HepG2 (cell line): ENCODE results near the gene LRRC25. TPM values are rescaled to one million over a fixed set of nuclear protein-coding genes. Genes with fewer than 3 reads are reported as not detected.

Source experiments
- ATAC-seq: fragments of 200-7000 bp; cut with Tn5 transposase; 3 replicates; pipeline ENCODE4 v1.9.1; 2020; ENCODE audit warnings: mild to moderate bottlenecking, moderate library complexity
- BruUV-seq: library from RNA; stranded (reverse); fragments of 400-500 nt; replicated peaks from 2 replicates; lab custom pipeline; 2021; lab: Mats Ljungman, UMichigan
- CTCF ChIA-PET: fragments of 300-600 bp; formaldehyde crosslinking; extraction: SDS; loops from one replicate; lab custom pipeline; 2021; ENCODE audit warnings: low total read pairs, inconsistent platforms, low intra/inter-chr PET ratio; lab: Yijun Ruan, JAX
- POLR2A ChIA-PET: fragments of 350-600 bp; sonication (Branson Sonifier 250); formaldehyde crosslinking; loops from one replicate; lab custom pipeline; 2020; ENCODE audit warnings: antibody characterized with exemption, inconsistent platforms; lab: Yijun Ruan, JAX
- DNase-seq: peaks from one replicate; pipeline ENCODE4 v3.0.0-alpha.2; 2015; ENCODE audit warnings: low spot score
- FAIRE-seq: peaks from 3 replicates; lab custom pipeline; 2011; peaks lifted over from hg19 to GRCh38; lab: Jason Lieb, UNC
- H2AFZ ChIP-seq: one replicate; pipeline ENCODE4 v1.6.1; 2011; ENCODE audit warnings: low read length, inconsistent platforms
- H3K27ac ChIP-seq: fragments of 300-600 bp; 3 replicates; pipeline ENCODE4 v1.8.0; 2011; ENCODE audit warnings: mixed run types, mild to moderate bottlenecking, mixed read lengths, low read length, inconsistent platforms; ENCODE audit not compliant: insufficient read depth; ENCODE audit errors: extremely low read length
- H3K27me3 ChIP-seq, 2 experiments: fragments of 200-600 bp in 1 of 2; 2 replicates in 1 of 2; 3 replicates in 1 of 2; pipeline versions ENCODE4 v1.6.0 to v1.8.0; 2011; ENCODE audit warnings: low read length in 2 of 2, mild to moderate bottlenecking in 2 of 2, moderate library complexity in 2 of 2, inconsistent platforms in 1 of 2; ENCODE audit not compliant: insufficient read depth in 2 of 2, control insufficient read depth in 1 of 2
- H3K36me3 ChIP-seq, 2 experiments: fragments of 200-600 bp in 1 of 2; replicated peaks in 1 of 2; 2 replicates in 1 of 2; 3 replicates in 1 of 2; pipeline versions ENCODE4 v1.5.1 to v1.8.0; 2011; ENCODE audit warnings: low read length in 2 of 2, inconsistent platforms in 1 of 2; ENCODE audit not compliant: insufficient read depth in 2 of 2, control insufficient read depth in 1 of 2
- H3K4me1 ChIP-seq: 2 replicates; pipeline ENCODE4 v1.5.1; 2012; ENCODE audit warnings: low read length, inconsistent platforms; ENCODE audit not compliant: insufficient read depth
- H3K4me2 ChIP-seq: 2 replicates; pipeline ENCODE4 v1.6.0; 2011; ENCODE audit warnings: low read depth, low read length, inconsistent platforms
- H3K4me3 ChIP-seq, 3 experiments: fragments of 200-600 bp in 1 of 3; sonication (generic), shearing (Covaris generic) in 1 of 3; replicated peaks in 1 of 3; 2 replicates each; pipeline ENCODE4 v1.5.1; 2011 to 2016; ENCODE audit warnings: low read length in 3 of 3, inconsistent platforms in 2 of 3, low read depth in 2 of 3, mild to moderate bottlenecking in 2 of 3, control low read depth in 1 of 3, mixed read lengths in 1 of 3; ENCODE audit not compliant: insufficient read depth in 1 of 3
- H3K79me2 ChIP-seq: one replicate; pipeline ENCODE4 v1.6.1; 2011; ENCODE audit warnings: low read length, inconsistent platforms; ENCODE audit not compliant: insufficient read depth
- H3K9ac ChIP-seq: 2 replicates; pipeline ENCODE4 v1.6.0; 2011; ENCODE audit warnings: mild to moderate bottlenecking, low read depth, low read length, inconsistent platforms; ENCODE audit not compliant: insufficient read depth
- H3K9me3 ChIP-seq: 2 replicates; pipeline ENCODE4 v1.5.1; 2012; ENCODE audit warnings: mild to moderate bottlenecking, low read length
- H4K20me1 ChIP-seq: 2 replicates; pipeline ENCODE4 v1.6.0; 2011; ENCODE audit warnings: inconsistent platforms, mild to moderate bottlenecking, low read length, moderate library complexity; ENCODE audit not compliant: insufficient read depth
- ATF1 ChIP-seq: IDR thresholded peaks from 2 replicates; pipeline ENCODE4 v1.6.1; 2016; ENCODE audit warnings: mild to moderate bottlenecking, control low read depth
- EEA1 ChIP-seq: sonication (generic); formaldehyde crosslinking; IDR thresholded peaks from 2 replicates; pipeline ENCODE4 v1.5.1; 2020; ENCODE audit warnings: mild to moderate bottlenecking, missing genetic modification reagents, borderline replicate concordance
- HHEX ChIP-seq: IDR thresholded peaks from 2 replicates; pipeline ENCODE4 v1.6.1; 2016; ENCODE audit warnings: control low read depth
- MTA1 ChIP-seq: sonication (generic); formaldehyde crosslinking; IDR thresholded peaks from 2 replicates; pipeline ENCODE4 v1.4.0; 2020; ENCODE audit warnings: missing genetic modification reagents, mild to moderate bottlenecking, borderline replicate concordance
- MTF1 ChIP-seq: sonication (generic); formaldehyde crosslinking; IDR thresholded peaks from 2 replicates; pipeline ENCODE4 v1.5.0; 2020; ENCODE audit warnings: missing genetic modification reagents
- PRPF4 ChIP-seq: fragments of 200-400 bp; formaldehyde crosslinking; IDR thresholded peaks from 2 replicates; pipeline ENCODE4 v1.6.1; 2016; ENCODE audit warnings: low read length, low read depth; ENCODE audit not compliant: poor library complexity, severe bottlenecking
- SP4 ChIP-seq: sonication (generic); formaldehyde crosslinking; IDR thresholded peaks from 2 replicates; pipeline ENCODE4 v1.8.1; 2023; ENCODE audit warnings: mild to moderate bottlenecking, missing genetic modification reagents
- ZNF598 ChIP-seq: sonication (generic); formaldehyde crosslinking; IDR thresholded peaks from 2 replicates; pipeline ENCODE4 v1.5.1; 2020; ENCODE audit warnings: mild to moderate bottlenecking, missing genetic modification reagents, borderline replicate concordance
- ZNF747 ChIP-seq: sonication (generic); formaldehyde crosslinking; IDR thresholded peaks from 2 replicates; pipeline ENCODE4 v1.8.1; 2023; ENCODE audit warnings: missing genetic modification reagents, mild to moderate bottlenecking, borderline replicate concordance
- ZNF816 ChIP-seq: sonication (generic); formaldehyde crosslinking; IDR thresholded peaks from 2 replicates; pipeline ENCODE4 v1.8.0; 2022; ENCODE audit warnings: missing genetic modification reagents, mild to moderate bottlenecking, borderline replicate concordance
- WGBS: methylation state at CpG from one replicate; pipeline ENCODE4 v1.1.6; 2017; ENCODE audit warnings: low lambda C conversion rate; 5-methylcytosine and 5-hydroxymethylcytosine counted together
- in situ Hi-C: cut with HindIII; loops from 2 replicates; pipeline ENCODE4 v1.10.0; 2017; ENCODE audit warnings: low pct_unique_long_range_greater_than_20kb; ENCODE audit not compliant: extremely low pct_ligation_motif_present
- intact Hi-C: fragments of 100-400 bp; cut with micrococcal nuclease; formaldehyde crosslinking; loops from one replicate; pipeline ENCODE4 v1.10.0; 2022; ENCODE audit not compliant: unreplicated experiment
- polyA plus RNA-seq, 8 experiments: library from polyadenylated mRNA; depleted of rRNA in 3 of 8; stranded (reverse) in 7 of 8; unstranded in 1 of 8; fragments of >200 nt; fragmentation: Illumina TruSeq in 4 of 8; extraction: Trizol in 4 of 8; gene quantifications; 2 replicates each; pipeline versions ENCODE4 v1.2.1 to v1.2.3, GENCODE V29; 2011 to 2016; ENCODE audit warnings: low read depth in 4 of 8, missing spikeins in 1 of 8, mixed read lengths in 1 of 8; ENCODE audit not compliant: insufficient read depth in 1 of 8
- total RNA-seq, 5 experiments: library from RNA; depleted of rRNA; stranded (reverse); fragments of >200 nt; fragmentation: Illumina TruSeq; extraction: Trizol; gene quantifications; 2 replicates each; pipeline ENCODE4 v1.2.3, GENCODE V29; 2016; ENCODE audit warnings: low read depth in 1 of 5
- TF ChIP-seq, protein P1 (sequence below): sonication (generic); formaldehyde crosslinking; IDR thresholded peaks from 2 replicates; pipeline ENCODE4 v1.8.1; 2022; ENCODE audit warnings: low read depth, mild to moderate bottlenecking, missing genetic modification reagents
- TF ChIP-seq, protein P2 (sequence below): sonication (generic); formaldehyde crosslinking; IDR thresholded peaks from 2 replicates; pipeline ENCODE4 v1.5.0; 2020; ENCODE audit warnings: mild to moderate bottlenecking, low read depth, missing genetic modification reagents, borderline replicate concordance
- TF ChIP-seq, protein P3 (sequence below): sonication (generic); formaldehyde crosslinking; IDR thresholded peaks from 2 replicates; pipeline ENCODE4 v1.5.0; 2020; ENCODE audit warnings: missing genetic modification reagents
- TF ChIP-seq, protein P4 (sequence below): sonication (generic); formaldehyde crosslinking; IDR thresholded peaks from 2 replicates; pipeline ENCODE4 v1.4.0; 2020; ENCODE audit warnings: mild to moderate bottlenecking, missing genetic modification reagents

Gene LRRC25
- total and polyA plus RNA-seq, 2 of the 13 experiments (the other 11 are each of a cell fraction or from before 2014, with no cell fraction given), result 0.13 to 0.53 TPM

DNA sequence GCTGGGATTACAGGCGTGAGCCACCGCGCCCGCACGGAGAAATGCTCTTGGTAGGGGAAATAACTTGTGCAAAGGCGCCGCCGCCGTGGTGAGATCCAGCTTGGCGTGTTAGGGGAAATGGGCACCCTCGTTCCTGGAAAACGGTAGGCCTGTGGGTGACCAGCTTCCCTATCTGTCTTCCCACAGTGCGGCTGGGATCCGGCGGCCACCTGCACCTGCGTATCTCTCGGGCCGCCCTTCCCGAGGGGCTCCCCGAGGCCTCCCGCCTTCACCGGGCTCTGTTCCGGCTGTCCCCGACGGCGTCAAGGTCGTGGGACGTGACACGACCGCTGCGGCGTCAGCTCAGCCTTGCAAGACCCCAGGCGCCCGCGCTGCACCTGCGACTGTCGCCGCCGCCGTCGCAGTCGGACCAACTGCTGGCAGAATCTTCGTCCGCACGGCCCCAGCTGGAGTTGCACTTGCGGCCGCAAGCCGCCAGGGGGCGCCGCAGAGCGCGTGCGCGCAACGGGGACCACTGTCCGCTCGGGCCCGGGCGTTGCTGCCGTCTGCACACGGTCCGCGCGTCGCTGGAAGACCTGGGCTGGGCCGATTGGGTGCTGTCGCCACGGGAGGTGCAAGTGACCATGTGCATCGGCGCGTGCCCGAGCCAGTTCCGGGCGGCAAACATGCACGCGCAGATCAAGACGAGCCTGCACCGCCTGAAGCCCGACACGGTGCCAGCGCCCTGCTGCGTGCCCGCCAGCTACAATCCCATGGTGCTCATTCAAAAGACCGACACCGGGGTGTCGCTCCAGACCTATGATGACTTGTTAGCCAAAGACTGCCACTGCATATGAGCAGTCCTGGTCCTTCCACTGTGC is 9.1 kb downstream of the LRRC25 start (continued):
- TF ChIP-seq, protein P1, sequence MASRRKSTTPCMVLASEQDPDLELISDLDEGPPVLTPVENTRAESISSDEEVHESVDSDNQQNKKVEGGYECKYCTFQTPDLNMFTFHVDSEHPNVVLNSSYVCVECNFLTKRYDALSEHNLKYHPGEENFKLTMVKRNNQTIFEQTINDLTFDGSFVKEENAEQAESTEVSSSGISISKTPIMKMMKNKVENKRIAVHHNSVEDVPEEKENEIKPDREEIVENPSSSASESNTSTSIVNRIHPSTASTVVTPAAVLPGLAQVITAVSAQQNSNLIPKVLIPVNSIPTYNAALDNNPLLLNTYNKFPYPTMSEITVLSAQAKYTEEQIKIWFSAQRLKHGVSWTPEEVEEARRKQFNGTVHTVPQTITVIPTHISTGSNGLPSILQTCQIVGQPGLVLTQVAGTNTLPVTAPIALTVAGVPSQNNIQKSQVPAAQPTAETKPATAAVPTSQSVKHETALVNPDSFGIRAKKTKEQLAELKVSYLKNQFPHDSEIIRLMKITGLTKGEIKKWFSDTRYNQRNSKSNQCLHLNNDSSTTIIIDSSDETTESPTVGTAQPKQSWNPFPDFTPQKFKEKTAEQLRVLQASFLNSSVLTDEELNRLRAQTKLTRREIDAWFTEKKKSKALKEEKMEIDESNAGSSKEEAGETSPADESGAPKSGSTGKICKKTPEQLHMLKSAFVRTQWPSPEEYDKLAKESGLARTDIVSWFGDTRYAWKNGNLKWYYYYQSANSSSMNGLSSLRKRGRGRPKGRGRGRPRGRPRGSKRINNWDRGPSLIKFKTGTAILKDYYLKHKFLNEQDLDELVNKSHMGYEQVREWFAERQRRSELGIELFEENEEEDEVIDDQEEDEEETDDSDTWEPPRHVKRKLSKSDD (CRISPR knock-in tag), result peak; percentile 78; the same call in 1 of the 2 replicates
- peak; percentile 64; the same call in 1 of the 2 replicates for TF ChIP-seq SP4
- peak; percentile 95 for TF ChIP-seq MTF1 (CRISPR knock-in tag)
- peak; percentile 86 for TF ChIP-seq EEA1 (CRISPR knock-in tag)
- TF ChIP-seq ZNF598, result 0 out of 2 replicates have a peak, but pooled peaks have one; percentile 38
- peak; percentile 90 for TF ChIP-seq MTA1 (CRISPR knock-in tag)

DNA sequence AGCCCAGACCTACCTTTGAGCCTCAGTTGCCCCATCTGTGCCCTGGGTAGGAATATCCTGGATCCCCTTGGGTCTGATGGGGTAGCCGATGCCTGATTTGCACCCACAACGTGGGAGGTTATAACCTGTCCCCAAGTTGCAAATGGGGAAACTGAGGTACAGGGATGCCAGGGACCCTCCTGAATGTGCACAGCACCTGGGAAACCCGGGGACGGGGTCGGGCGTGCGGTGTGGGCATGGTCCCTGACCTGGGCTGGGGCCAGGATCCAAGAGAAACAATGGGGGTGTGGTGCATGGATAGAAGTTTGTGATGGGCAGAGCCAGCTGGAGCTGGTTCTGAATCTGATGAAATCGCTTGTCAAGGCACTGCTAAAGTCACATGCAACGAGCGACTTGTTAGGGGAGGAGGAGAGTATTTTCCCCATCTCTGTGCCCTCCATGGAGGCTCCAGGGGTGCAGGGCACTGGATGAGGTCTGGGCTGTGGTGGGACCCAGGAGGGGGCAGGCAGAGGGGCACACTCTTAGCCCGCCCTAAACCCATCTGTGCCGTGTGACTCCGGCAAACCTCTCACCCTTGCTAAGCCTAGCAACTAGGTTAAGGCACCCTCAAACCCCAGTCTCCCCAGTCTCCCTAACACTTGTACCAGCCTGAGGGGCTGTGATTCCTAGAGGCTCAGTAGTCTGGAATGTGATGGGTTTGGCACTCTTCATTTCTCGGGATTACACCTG is 10.7 kb downstream of the LRRC25 start:
- ChIA-PET CTCF (interaction anchor here (0.9 to 4.4 kb wide), 5 partner anchors 13 to 37 kb away, joined by 3 to 20 read pairs (median 8); no protein-coding TSS in a partner anchor), POLR2A (interaction anchor here (0.9 to 14.3 kb wide), 23 partner anchors 9 to 1893 kb away, joined by 3 to 514 read pairs (median 12); partner anchors contain the start of genes IQCN, JUND, LSM4 and PGPEP1)
- Histone ChIP-seq H3K4me3 (peak overlapping the region; percentile 86 to 95 (median 91)), H3K9me3 (no peaks in the 10 kb centered on the region), H3K36me3 (peaks cover 4 to 24% of the 10 kb centered on the region in 2 experiments; a peak in 4 of 5 replicates), H3K4me2 (peak overlapping the region; percentile 90), H3K4me1 (peaks cover 42% of the 10 kb centered on the region), H4K20me1 (peaks cover 42% of the 10 kb centered on the region), H3K79me2 (peaks cover 57% of the 10 kb centered on the region), H2AFZ (no peak overlapping the region), H3K27ac (peak overlapping the region; percentile 80), H3K27me3 (no peaks in the 10 kb centered on the region; a peak in 1 of 5 replicates), H3K9ac (peak overlapping the region; percentile 84)
- FAIRE-seq (no peak), DNase-seq (no peak), ATAC-seq (no peak)
- in situ Hi-C loops, result no loop called here
- 3% methylated on average over 11 of the region's 14 CpGs for WGBS
- intact Hi-C loops, result loop anchor here (2.0 to 5.0 kb wide), 2 partner anchors 24 to 39 kb away; no protein-coding TSS in a partner anchor
- BruUV-seq, result TSS peak; percentile 51
- TF ChIP-seq ZNF816 (no peak), ATF1 (CRISPR knock-in tag) (no peak), ZNF747 (CRISPR knock-in tag) (no peak), PRPF4 (no peak), HHEX (CRISPR knock-in tag) (no peak)
- TF ChIP-seq, protein P2, sequence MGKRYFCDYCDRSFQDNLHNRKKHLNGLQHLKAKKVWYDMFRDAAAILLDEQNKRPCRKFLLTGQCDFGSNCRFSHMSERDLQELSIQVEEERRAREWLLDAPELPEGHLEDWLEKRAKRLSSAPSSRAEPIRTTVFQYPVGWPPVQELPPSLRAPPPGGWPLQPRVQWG (CRISPR knock-in tag), result no peak
- TF ChIP-seq, protein P3, sequence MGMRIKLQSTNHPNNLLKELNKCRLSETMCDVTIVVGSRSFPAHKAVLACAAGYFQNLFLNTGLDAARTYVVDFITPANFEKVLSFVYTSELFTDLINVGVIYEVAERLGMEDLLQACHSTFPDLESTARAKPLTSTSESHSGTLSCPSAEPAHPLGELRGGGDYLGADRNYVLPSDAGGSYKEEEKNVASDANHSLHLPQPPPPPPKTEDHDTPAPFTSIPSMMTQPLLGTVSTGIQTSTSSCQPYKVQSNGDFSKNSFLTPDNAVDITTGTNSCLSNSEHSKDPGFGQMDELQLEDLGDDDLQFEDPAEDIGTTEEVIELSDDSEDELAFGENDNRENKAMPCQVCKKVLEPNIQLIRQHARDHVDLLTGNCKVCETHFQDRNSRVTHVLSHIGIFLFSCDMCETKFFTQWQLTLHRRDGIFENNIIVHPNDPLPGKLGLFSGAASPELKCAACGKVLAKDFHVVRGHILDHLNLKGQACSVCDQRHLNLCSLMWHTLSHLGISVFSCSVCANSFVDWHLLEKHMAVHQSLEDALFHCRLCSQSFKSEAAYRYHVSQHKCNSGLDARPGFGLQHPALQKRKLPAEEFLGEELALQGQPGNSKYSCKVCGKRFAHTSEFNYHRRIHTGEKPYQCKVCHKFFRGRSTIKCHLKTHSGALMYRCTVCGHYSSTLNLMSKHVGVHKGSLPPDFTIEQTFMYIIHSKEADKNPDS (CRISPR knock-in tag), result no peak
- TF ChIP-seq, protein P4, sequence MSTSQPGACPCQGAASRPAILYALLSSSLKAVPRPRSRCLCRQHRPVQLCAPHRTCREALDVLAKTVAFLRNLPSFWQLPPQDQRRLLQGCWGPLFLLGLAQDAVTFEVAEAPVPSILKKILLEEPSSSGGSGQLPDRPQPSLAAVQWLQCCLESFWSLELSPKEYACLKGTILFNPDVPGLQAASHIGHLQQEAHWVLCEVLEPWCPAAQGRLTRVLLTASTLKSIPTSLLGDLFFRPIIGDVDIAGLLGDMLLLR (CRISPR knock-in tag), result no peak
